ENCODE results near the gene ALCAM.
A peak's percentile ranks its signal among the peaks of the same experiment; 100 is the strongest.

ALCAM gene

DNA sequence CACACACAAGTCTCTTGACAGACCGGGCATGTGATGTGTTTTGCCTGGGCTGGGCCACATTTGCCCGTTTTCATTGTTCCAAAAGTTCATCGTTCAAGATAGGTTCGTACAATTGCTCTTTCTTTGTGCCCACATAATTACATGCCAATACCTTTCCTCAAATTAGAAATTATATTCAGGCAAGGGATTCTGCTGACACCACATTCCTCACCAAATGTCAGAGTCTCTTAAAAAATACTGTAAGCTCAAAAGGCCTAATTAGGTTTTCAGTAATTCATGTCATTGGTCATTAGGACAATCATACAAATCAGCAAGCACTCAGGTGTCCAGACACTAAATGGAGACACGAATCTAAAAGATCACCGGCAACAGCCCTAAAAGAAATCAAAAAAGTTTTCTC, 215.3 kb downstream of the ALCAM start:
- Histone ChIP-seq H3K4me1 (ENCODE audit: control insufficient read depth, insufficient read depth, low read length) (no peaks in the 10 kb centered on the region), H3K4me3 (ENCODE audit: low read depth, low read length) (no peak overlapping the region), H3K36me3 (ENCODE audit: control insufficient read depth in 2 of 2, insufficient read depth in 1 of 2, low read length in 2 of 2) (peaks cover 0 to under 1% of the 10 kb centered on the region in 2 experiments; a peak in 1 of 3 replicates), H3K9me3 (ENCODE audit: control insufficient read depth, insufficient read depth, low read depth, low read length) (no peaks in the 10 kb centered on the region), H3K27ac (ENCODE audit: extremely low read depth, low read depth, low read length) (no peak overlapping the region)
- POLR2A ChIA-PET, result no interaction called here
- CTCF ChIA-PET, result no interaction called here
- TF ChIP-seq SP2 (tag by site-specific recombination; IDR thresholded peaks at IDR 0.05) (no peak), ZNF223 (tag by site-specific recombination; IDR thresholded peaks at IDR 0.05) (no peak), SP7 (tag by site-specific recombination; IDR thresholded peaks at IDR 0.05) (no peak), SCRT1 (tag by site-specific recombination; IDR thresholded peaks at IDR 0.05; ENCODE audit: borderline replicate concordance) (no peak), SCRT2 (tag by site-specific recombination; IDR thresholded peaks at IDR 0.05) (no peak), ZNF354C (tag by site-specific recombination; IDR thresholded peaks at IDR 0.05; ENCODE audit: borderline replicate concordance, low read depth) (no peak), ZNF658 (tag by site-specific recombination; IDR thresholded peaks at IDR 0.05) (no peak), REPIN1 (tag by site-specific recombination; IDR thresholded peaks at IDR 0.05; ENCODE audit: low read depth) (no peak), YY2 (tag by site-specific recombination; IDR thresholded peaks at IDR 0.05) (no peak), ZNF785 (tag by site-specific recombination; IDR thresholded peaks at IDR 0.05) (no peak)
- TF ChIP-seq, protein P1, sequence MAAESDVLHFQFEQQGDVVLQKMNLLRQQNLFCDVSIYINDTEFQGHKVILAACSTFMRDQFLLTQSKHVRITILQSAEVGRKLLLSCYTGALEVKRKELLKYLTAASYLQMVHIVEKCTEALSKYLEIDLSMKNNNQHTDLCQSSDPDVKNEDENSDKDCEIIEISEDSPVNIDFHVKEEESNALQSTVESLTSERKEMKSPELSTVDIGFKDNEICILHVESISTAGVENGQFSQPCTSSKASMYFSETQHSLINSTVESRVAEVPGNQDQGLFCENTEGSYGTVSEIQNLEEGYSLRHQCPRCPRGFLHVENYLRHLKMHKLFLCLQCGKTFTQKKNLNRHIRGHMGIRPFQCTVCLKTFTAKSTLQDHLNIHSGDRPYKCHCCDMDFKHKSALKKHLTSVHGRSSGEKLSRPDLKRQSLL (tag by site-specific recombination; IDR thresholded peaks at IDR 0.05), result no peak
- TF ChIP-seq, protein P2, sequence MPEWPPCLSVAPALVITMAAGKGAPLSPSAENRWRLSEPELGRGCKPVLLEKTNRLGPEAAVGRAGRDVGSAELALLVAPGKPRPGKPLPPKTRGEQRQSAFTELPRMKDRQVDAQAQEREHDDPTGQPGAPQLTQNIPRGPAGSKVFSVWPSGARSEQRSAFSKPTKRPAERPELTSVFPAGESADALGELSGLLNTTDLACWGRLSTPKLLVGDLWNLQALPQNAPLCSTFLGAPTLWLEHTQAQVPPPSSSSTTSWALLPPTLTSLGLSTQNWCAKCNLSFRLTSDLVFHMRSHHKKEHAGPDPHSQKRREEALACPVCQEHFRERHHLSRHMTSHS (tag by site-specific recombination; IDR thresholded peaks at IDR 0.05), result no peak
- TF ChIP-seq, protein P3, sequence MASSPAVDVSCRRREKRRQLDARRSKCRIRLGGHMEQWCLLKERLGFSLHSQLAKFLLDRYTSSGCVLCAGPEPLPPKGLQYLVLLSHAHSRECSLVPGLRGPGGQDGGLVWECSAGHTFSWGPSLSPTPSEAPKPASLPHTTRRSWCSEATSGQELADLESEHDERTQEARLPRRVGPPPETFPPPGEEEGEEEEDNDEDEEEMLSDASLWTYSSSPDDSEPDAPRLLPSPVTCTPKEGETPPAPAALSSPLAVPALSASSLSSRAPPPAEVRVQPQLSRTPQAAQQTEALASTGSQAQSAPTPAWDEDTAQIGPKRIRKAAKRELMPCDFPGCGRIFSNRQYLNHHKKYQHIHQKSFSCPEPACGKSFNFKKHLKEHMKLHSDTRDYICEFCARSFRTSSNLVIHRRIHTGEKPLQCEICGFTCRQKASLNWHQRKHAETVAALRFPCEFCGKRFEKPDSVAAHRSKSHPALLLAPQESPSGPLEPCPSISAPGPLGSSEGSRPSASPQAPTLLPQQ (tag by site-specific recombination; IDR thresholded peaks at IDR 0.05), result no peak

DNA sequence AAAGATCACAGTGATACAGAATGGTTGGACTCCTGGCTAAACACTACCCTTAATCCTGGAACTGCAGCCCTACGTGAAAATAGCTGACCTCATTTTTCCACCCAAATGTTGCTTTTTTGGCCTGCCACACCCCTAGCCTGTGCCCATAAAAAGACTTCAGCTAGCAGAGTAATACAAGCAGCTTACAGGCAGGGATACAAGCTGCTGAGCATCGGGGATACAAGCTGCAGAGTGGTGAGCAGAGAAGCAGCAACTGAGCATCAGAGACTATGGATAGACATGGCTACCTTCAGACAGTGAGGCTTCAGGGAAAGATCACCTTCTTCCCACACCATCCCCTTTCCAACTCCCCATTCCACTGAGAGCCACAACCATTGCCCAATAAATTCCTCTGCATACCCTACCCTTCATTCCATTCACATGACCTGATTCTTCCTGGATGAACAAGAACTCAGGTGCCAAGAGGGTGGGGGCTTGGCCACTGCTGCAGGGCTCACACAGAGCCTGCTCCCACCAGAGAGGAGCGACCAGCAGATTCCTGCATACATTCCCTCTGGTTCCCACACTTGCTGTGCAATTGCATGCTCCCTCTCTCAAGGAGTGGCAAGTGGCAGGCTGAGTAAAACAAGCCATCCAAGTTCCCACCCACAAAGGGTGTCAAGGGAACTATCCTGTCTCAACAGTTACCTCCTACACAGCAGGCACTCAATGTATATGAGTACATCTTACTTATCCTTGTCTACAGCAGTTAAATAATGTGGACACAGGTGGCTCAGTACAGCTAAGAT, 217.5 kb downstream of the ALCAM start:
- no peak overlapping the region for H3K27ac ChIP-seq (ENCODE audit: extremely low read depth, low read depth, low read length)
- no peaks in the 10 kb centered on the region for H3K9me3 ChIP-seq (ENCODE audit: control insufficient read depth, insufficient read depth, low read depth, low read length)
- no peaks in the 10 kb centered on the region for H3K36me3 ChIP-seq (ENCODE audit: control insufficient read depth in 2 of 2, insufficient read depth in 1 of 2, low read length in 2 of 2)
- TF ChIP-seq ZNF664 (tag by site-specific recombination; IDR thresholded peaks at IDR 0.05) (no peak), ZNF19 (tag by site-specific recombination; IDR thresholded peaks at IDR 0.05; ENCODE audit: low read depth) (no peak), GLIS1 (tag by site-specific recombination; IDR thresholded peaks at IDR 0.05) (peak; percentile 15; the same call in 1 of the 2 replicates), ZNF335 (tag by site-specific recombination; conservative IDR thresholded peaks at IDR 0.05) (no peak), ZNF138 (tag by site-specific recombination; IDR thresholded peaks at IDR 0.05; ENCODE audit: borderline replicate concordance) (no peak)
- TF ChIP-seq, protein P4, sequence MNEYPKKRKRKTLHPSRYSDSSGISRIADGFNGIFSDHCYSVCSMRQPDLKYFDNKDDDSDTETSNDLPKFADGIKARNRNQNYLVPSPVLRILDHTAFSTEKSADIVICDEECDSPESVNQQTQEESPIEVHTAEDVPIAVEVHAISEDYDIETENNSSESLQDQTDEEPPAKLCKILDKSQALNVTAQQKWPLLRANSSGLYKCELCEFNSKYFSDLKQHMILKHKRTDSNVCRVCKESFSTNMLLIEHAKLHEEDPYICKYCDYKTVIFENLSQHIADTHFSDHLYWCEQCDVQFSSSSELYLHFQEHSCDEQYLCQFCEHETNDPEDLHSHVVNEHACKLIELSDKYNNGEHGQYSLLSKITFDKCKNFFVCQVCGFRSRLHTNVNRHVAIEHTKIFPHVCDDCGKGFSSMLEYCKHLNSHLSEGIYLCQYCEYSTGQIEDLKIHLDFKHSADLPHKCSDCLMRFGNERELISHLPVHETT (tag by site-specific recombination; IDR thresholded peaks at IDR 0.05), result no peak
- ChIA-PET POLR2A (no interaction called here), CTCF (no interaction called here)
- no peak overlapping the region for H3K4me3 ChIP-seq (ENCODE audit: low read depth, low read length)
- H3K4me1 ChIP-seq (ENCODE audit: control insufficient read depth, insufficient read depth, low read length), result no peaks in the 10 kb centered on the region

All from HEK293 (cell line).